ENCODE data around the gene SSUH2.
"Not testable (repeated sequence)": the region's sequence is repeated elsewhere in the genome, so short reads cannot be mapped to it uniquely, and the experiment has no call there.

Gene SSUH2, protein sequence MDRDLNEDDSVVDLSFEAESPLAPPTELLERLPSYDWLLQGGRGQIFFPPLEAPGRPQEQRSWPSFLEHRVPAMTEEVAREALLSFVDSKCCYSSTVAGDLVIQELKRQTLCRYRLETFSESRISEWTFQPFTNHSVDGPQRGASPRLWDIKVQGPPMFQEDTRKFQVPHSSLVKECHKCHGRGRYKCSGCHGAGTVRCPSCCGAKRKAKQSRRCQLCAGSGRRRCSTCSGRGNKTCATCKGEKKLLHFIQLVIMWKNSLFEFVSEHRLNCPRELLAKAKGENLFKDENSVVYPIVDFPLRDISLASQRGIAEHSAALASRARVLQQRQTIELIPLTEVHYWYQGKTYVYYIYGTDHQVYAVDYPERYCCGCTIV

DNA sequence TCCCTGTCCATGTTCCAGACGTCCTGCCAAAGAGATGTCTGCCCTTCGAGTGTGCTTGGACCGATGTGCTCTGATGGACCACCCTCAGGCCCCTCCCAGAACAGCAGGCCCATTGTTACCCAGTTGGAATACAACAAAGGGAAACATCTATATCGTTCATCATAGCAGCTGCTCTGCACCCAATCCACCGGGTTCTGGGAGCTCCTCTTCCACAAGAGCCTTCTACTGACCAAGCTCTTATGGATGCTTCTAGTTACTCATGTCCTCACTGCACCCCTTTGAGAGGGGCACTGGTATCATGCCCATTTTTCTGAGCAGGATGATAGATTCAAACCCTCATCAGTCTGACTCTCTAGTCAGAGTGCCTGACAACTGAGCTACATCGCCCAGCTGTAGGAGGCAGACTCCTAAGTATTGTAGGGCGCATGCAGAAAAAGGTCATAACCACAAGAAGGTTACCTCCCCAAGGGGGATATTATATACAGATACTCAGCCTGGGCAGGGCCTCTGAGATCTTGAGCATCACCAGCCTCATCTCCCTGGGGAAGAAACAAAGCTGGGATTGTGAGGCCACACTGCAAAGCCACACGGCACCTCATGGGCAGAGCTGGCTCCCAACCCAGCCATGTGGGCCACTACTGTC is at the start of gene SSUH2:
Gene SSUH2, minus strand, starts transcription at position 51 of the 643 bp plus-strand sequence. Its CDS starts 40 bp downstream, at position 11.
- TF ChIP-seq, protein P1, sequence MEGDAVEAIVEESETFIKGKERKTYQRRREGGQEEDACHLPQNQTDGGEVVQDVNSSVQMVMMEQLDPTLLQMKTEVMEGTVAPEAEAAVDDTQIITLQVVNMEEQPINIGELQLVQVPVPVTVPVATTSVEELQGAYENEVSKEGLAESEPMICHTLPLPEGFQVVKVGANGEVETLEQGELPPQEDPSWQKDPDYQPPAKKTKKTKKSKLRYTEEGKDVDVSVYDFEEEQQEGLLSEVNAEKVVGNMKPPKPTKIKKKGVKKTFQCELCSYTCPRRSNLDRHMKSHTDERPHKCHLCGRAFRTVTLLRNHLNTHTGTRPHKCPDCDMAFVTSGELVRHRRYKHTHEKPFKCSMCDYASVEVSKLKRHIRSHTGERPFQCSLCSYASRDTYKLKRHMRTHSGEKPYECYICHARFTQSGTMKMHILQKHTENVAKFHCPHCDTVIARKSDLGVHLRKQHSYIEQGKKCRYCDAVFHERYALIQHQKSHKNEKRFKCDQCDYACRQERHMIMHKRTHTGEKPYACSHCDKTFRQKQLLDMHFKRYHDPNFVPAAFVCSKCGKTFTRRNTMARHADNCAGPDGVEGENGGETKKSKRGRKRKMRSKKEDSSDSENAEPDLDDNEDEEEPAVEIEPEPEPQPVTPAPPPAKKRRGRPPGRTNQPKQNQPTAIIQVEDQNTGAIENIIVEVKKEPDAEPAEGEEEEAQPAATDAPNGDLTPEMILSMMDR (IDR thresholded peaks at IDR 0.05; ENCODE audit: insufficient read depth, low read length, missing control alignments) = no peak

DNA sequence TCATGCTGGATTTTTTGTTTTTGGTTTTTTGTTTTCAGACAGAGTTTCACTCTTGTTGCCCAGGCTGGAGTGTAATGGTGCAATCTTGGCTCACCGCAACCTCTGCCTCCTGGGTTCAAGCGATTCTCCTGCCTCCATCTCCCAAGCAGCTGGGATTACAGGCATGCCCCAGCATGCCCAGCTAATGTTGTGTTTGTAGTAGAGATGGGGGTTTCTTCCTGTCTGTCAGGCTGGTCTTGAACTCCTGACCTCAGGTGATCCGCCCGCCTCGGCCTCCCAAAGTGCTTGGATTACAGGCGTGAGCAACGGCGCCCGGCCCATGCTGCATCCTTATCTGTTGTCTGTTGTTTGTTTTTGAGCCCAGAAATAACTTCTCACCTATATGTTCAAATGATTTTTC is 46.7 kb upstream of the SSUH2 start:
- DNase-seq (ENCODE audit: low read depth, low spot score); H3K4me3 ChIP-seq (ENCODE audit: low read depth, low read length); POLR2A ChIA-PET: not testable (repeated sequence)
- CTCF ChIA-PET = interaction anchor here (1.2 kb wide), 1 partner anchor 28 kb away, joined by 3 read pairs; no protein-coding TSS in a partner anchor

More for the DNA sequence above, at the start of gene SSUH2:
- H3K4me3 ChIP-seq (ENCODE audit: low read depth, low read length) = no peak within 1 kb of the TSS
- no peak for DNase-seq (ENCODE audit: low read depth, low spot score)
- ChIA-PET POLR2A (no interaction called here), CTCF (interaction anchor here (1.1 to 4.4 kb wide), 2 partner anchors 11 to 17 kb away, joined by 3 to 25 read pairs; no protein-coding TSS in a partner anchor)

DNA sequence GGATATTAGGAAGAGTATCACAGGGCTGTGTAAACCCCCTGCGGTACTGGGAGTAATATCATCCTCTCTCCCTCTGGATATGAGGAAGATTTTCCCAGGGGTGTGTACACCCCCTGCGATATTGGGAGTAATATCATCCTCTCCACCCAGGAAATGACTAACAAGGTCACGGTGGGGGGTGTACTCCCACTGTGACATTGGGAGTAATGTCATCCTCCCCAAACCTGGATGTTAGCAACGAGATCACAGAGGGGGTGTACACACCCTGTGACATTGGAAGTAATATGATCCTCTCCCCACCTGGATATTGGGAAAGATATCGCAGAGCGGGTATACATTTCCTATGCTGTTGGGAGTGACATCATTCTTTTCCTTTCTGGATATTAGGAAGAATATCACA is 40.4 kb upstream of the SSUH2 start:
- CTCF ChIA-PET; DNase-seq (ENCODE audit: low read depth, low spot score); POLR2A ChIA-PET; H3K4me3 ChIP-seq (ENCODE audit: low read depth, low read length): not testable (repeated sequence)

DNA sequence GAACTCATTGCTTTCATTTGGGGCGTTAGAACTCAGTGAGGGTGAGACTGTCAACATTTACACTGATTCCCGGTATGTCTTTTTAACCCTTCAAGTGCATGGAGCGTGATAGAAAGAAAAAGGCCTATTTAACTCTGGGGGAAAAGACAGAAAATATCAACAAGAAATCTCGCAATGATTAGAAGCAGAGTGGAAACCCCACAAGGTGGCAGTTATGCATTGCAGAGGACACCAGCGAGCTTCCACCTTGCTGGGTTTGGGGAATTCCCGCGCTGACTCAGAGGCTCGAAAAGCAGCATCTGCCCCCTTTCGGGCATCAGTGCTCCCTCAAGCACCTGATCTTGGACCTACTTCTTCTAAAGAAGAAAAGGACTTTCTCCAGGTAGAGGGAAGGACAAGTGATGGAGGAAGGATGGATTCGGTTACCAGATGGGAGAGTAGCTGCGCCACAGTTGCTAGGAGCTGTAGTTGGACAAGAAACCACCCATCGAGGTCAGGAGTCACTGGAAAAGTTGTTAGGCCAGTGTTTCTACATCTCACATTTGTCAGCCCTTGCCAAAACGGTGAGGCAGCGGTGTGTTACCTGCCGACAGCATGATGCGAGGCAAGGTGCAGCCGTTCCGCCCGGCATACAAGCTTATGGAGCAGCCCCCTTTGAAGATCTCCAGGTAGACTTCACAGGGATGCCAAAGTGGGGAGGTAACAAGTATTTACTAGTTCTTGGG is 38.4 kb upstream of the SSUH2 start:
- DNase-seq (ENCODE audit: low read depth, low spot score); POLR2A ChIA-PET; H3K4me3 ChIP-seq (ENCODE audit: low read depth, low read length): not testable (repeated sequence)
- CTCF ChIA-PET = interaction anchor here (1.1 kb wide), 1 partner anchor 19 kb away, joined by 3 read pairs; no protein-coding TSS in a partner anchor

DNA sequence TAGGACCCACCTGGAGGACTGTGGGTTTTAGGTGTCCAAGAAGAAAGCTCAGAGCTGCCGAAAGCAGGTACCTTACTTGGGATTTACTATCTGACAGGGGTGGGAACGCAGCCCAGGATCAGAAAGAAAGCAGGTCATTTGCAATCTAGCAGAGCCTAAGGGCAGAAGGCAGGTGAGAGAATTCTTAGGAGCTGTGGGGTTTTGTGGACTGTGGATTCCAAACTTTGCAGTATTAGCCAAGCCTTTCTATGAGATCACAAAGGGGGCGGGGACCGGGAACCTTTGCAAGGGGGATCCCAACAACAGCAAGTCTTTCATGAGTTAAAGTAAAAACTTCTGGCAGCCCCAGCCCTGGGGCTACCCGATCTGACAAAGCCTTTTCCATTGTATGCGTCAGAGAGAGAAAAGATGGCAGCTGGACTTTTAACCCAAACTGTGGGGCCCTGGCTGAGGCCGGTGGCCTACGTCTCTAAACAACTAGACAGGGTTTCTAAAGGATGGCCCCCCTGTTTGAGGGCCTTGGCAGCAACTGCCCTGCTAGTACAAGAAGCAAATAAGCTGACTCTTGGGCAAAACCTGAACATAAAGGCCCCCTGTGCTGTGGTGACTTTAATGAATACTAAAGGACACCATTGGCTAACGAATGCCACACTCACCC is 37.4 kb upstream of the SSUH2 start:
- DNase-seq (ENCODE audit: low read depth, low spot score); H3K4me3 ChIP-seq (ENCODE audit: low read depth, low read length); POLR2A ChIA-PET: not testable (repeated sequence)
- CTCF ChIA-PET = interaction anchor here (0.7 to 1.1 kb wide), 2 partner anchors 18 to 58 kb away, joined by 3 read pairs; no protein-coding TSS in a partner anchor

DNA sequence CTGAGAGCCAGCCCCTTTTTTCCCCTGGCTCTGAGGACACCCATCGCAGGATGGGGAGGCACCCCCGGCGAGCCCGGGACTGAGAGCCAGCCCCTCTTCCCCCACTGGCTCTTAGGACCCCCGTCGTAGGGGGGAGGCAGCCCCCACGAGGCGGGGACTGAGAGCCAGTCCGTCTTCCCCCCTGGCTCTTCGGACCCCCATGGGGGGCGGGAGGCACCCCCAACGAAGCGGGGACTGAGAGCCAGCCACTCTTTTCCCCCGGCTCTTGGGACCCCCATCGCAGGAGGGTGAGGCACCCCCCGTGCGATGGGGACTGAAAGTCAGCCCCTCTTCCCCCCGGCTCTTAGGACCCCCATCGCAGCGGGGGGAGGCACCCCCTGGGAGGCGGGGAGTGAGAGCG is 36.8 kb upstream of the SSUH2 start:
- ChIA-PET POLR2A (no interaction called here), CTCF (interaction anchor here (0.7 kb wide), 1 partner anchor 59 kb away, joined by 3 read pairs; no protein-coding TSS in a partner anchor)
- no peak for DNase-seq (ENCODE audit: low read depth, low spot score)
- no peak overlapping the region for H3K4me3 ChIP-seq (ENCODE audit: low read depth, low read length)
- TF ChIP-seq, protein P1 (IDR thresholded peaks at IDR 0.05; ENCODE audit: insufficient read depth, low read length, missing control alignments) = no peak

DNA sequence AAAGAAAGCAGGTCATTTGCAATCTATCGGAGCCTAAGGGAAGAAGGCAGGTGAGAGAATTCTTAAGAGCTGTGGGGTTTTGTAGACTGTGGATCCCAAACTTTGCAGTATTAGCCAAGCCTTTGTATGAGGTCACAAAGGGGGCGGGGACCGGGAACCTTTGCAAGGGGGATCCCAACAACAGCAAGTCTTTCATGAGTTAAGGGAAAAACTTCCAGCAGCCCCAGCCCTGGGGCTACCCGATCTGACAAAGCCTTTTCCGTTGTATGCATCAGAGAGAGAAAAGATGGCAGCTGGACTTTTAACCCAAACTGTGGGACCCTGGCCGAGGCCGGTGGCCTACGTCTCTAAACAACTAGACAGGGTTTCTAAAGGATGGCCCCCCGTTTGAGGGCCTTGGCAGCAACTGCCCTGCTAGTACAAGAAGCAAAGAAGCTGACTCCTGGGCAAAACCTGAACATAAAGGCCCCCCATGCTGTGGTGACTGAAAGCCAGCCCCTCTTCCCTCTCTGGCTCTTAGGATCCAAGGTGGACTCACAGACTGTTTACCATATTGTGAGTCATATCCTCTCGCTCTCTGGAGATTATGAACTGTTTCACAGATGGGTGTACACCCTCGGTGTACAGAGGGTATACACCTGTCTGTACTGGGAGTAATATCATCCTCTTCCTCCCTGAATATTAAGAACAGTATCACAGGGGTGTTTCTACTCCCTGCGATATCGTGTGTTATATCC is 35.4 kb upstream of the SSUH2 start:
- POLR2A ChIA-PET; H3K4me3 ChIP-seq (ENCODE audit: low read depth, low read length); DNase-seq (ENCODE audit: low read depth, low spot score); CTCF ChIA-PET: not testable (repeated sequence)

DNA sequence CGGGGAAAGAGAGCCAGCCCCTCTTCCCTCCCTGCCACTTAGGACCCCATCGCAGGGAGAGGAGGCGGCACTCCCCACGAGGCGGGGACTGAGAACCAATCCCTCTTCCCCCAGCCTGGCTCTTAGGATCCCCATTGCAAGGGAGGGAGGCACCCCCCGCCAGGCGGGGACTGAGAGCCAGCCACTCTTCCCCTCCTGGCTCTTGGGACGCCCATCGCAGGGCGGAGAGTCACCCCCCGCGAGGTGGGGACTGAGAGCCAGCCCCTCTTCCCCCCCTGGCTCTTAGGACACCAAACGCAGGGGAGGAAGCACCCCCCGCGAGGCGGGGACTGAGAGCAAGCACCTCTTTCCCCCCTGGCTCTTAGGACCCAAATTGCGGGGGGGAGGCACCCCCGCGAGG is 34.2 kb upstream of the SSUH2 start:
- peak overlapping the region; percentile 27 for H3K4me3 ChIP-seq (ENCODE audit: low read depth, low read length)
- ChIA-PET CTCF (no interaction called here), POLR2A (no interaction called here)
- DNase-seq (ENCODE audit: low read depth, low spot score) = no peak
- TF ChIP-seq, protein P1 (IDR thresholded peaks at IDR 0.05; ENCODE audit: insufficient read depth, low read length, missing control alignments) = no peak

DNA sequence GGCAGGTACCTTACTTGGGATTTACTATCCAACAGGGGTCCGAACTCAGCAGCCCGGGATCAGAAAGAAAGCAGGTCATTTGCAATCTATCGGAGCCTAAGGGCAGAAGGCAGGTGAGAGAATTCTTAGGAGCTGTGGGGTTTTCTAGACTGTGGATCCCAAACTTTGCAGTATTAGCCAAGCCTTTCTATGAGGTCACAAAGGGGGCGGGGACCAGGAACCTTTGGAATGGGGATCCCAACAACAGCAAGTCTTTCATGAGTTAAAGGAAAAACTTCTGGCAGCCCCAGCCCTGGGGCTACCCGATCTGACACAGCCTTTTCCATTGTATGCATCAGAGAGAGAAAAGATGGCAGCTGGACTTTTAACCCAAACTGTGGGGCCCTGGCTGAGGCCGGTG is 32.7 kb upstream of the SSUH2 start:
- H3K4me3 ChIP-seq (ENCODE audit: low read depth, low read length); POLR2A ChIA-PET; DNase-seq (ENCODE audit: low read depth, low spot score): not testable (repeated sequence)
- CTCF ChIA-PET = interaction anchor here (0.7 kb wide), 1 partner anchor 10 kb away, joined by 3 read pairs; no protein-coding TSS in a partner anchor

DNA sequence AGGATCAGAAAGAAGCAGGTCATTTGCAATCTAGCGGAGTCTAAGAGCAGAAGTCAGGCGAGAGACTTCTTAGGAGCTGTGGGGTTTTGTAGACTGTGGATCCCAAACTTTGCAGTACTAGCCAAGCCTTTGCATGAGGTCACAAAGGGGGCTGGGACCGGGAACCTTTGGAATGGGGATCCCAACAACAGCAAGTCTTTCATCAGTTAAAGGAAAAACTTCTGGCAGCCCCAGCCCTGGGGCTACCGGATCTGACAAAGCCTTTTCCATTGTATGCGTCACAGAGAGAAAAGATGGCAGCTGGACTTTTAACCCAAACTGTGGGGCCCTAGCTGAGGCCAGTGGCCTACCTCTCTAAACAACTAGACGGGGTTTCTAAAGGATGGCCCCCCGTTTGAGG is 31.0 kb upstream of the SSUH2 start:
- DNase-seq (ENCODE audit: low read depth, low spot score); H3K4me3 ChIP-seq (ENCODE audit: low read depth, low read length); POLR2A ChIA-PET: not testable (repeated sequence)
- CTCF ChIA-PET = interaction anchor here (1.0 to 2.8 kb wide), 3 partner anchors 9 to 13 kb away, joined by 3 to 20 read pairs (median 5); no protein-coding TSS in a partner anchor

All from AG04449 (cell line).